ENCODE results near the gene TGFBR2.

DNA sequence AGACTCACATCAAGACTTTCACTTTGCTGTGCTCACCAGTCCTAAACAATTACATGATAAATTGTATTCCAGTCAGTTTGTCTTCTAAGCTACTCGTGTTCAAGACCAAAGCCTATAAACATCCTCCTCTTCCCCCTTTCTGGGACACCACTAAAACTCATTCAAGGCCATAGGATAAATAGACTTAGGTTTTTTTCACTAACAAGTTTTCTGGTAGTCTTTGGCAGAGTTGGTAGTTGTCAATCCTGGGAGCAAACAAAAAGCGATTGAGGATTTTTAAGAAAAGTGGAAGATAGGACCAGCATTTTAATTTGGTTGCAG, 114.9 kb downstream of the TGFBR2 start:
- TF ChIP-seq EZH2 (IDR thresholded peaks at IDR 0.05; ENCODE audit: insufficient read depth, poor library complexity, severe bottlenecking) (no peak), EZH2phosphoT487 (IDR thresholded peaks at IDR 0.05; ENCODE audit: insufficient read depth, low read depth) (no peak)
